Mesothelial cell of epicardium (in vitro differentiated cells): ENCODE data around the gene RASL10A. TPM values are rescaled to one million over a fixed set of nuclear protein-coding genes. Genes with fewer than 3 reads are reported as not detected.

Experiments
- DNase-seq, 2 experiments: peaks; one replicate each; pipeline ENCODE4 v3.0.0; 2021; ENCODE audit warnings: low spot score in 2 of 2; ENCODE audit not compliant: unreplicated experiment in 2 of 2
- H3K27ac Mint-ChIP-seq: 2 replicates; pipeline ENCODE4 v1.8.0; 2021; ENCODE audit warnings: mixed read lengths
- H3K27me3 Mint-ChIP-seq: 2 replicates; pipeline ENCODE4 v1.8.0; 2021; ENCODE audit warnings: low read depth, mixed read lengths
- H3K36me3 Mint-ChIP-seq: 2 replicates; pipeline ENCODE4 v1.8.0; 2021; ENCODE audit warnings: mixed read lengths
- H3K4me1 Mint-ChIP-seq: 2 replicates; pipeline ENCODE4 v1.8.0; 2021; ENCODE audit warnings: mixed read lengths
- H3K4me3 Mint-ChIP-seq: 2 replicates; pipeline ENCODE4 v1.8.0; 2021; ENCODE audit warnings: mild to moderate bottlenecking, moderate library complexity, mixed read lengths
- H3K9me3 Mint-ChIP-seq: 2 replicates; pipeline ENCODE4 v1.8.0; 2021; ENCODE audit warnings: mixed read lengths
- CTCF ChIP-seq: fragments of 200-600 bp; sonication (generic); IDR thresholded peaks from one replicate; pipeline ENCODE4 v1.5.0; 2021; ENCODE audit warnings: antibody characterized with exemption; ENCODE audit not compliant: unreplicated experiment
- total RNA-seq: library from RNA; stranded (reverse); gene quantifications from 3 replicates; pipeline ENCODE4 v1.2.1, GENCODE V29; 2021

The RASL10A gene
- total RNA-seq, 1 donor from 2014 or later: 3.8 TPM

- Mint-ChIP-seq H3K9me3 (no peaks in the 10 kb centered on the region), H3K36me3 (peaks cover 22% of the 10 kb centered on the region), H3K27ac (no peak overlapping the region), H3K27me3 (no peaks in the 10 kb centered on the region), H3K4me1 (peaks cover 3% of the 10 kb centered on the region), H3K4me3 (no peak overlapping the region)
- no peak for DNase-seq
- no peak for TF ChIP-seq CTCF
Measured at GRCh38 chr22:29336751-29337490, 21.4 kb upstream of the RASL10A start.

GRCh38 chr22:29335656-29336055, 20.2 kb upstream of the RASL10A start:
- Mint-ChIP-seq H3K4me3 (no peak overlapping the region), H3K9me3 (no peaks in the 10 kb centered on the region), H3K4me1 (peaks cover 11% of the 10 kb centered on the region), H3K36me3 (peaks cover 19% of the 10 kb centered on the region), H3K27me3 (no peaks in the 10 kb centered on the region), H3K27ac (no peak overlapping the region)
- no peak for DNase-seq
- TF ChIP-seq CTCF: no peak

GRCh38 chr22:29334696-29335344, 19.3 kb upstream of the RASL10A start:
- Mint-ChIP-seq H3K27ac (no peak overlapping the region), H3K27me3 (no peaks in the 10 kb centered on the region), H3K4me1 (peaks cover 14% of the 10 kb centered on the region), H3K36me3 (peaks cover 19% of the 10 kb centered on the region), H3K4me3 (no peak overlapping the region), H3K9me3 (no peaks in the 10 kb centered on the region)
- no peak for TF ChIP-seq CTCF
- no peak for DNase-seq

- Mint-ChIP-seq H3K27ac (no peak overlapping the region), H3K36me3 (peaks cover 15% of the 10 kb centered on the region), H3K4me1 (peaks cover 14% of the 10 kb centered on the region), H3K4me3 (no peak overlapping the region), H3K9me3 (no peaks in the 10 kb centered on the region), H3K27me3 (no peaks in the 10 kb centered on the region)
- no peak for DNase-seq
- TF ChIP-seq CTCF: no peak
Measured at GRCh38 chr22:29334148-29334547, 18.7 kb upstream of the RASL10A start.

GRCh38 chr22:29332886-29333496, 17.5 kb upstream of the RASL10A start:
- no peak for DNase-seq
- Mint-ChIP-seq H3K4me1 (peaks cover 14% of the 10 kb centered on the region), H3K27ac (no peak overlapping the region), H3K36me3 (peaks cover 8% of the 10 kb centered on the region), H3K9me3 (no peaks in the 10 kb centered on the region), H3K27me3 (no peaks in the 10 kb centered on the region), H3K4me3 (no peak overlapping the region)
- no peak for TF ChIP-seq CTCF
